ENCODE data around the gene SGSM2.
A peak's percentile ranks its signal among the peaks of the same experiment; 100 is the strongest.
"Not testable (repeated sequence)": the region's sequence is repeated elsewhere in the genome, so short reads cannot be mapped to it uniquely, and the experiment has no call there.

The SGSM2 gene

GRCh38 chr17:2336852-2337543 is at the start of gene SGSM2:
TSS of gene SGSM2 (plus strand) at chr17:2337501. CDS start at chr17:2337689, 188 bp downstream.
- peak; percentile 68 for DNase-seq

GRCh38 chr17:2289878-2290478 is 47.3 kb upstream of the SGSM2 start:
- no peak for DNase-seq

GRCh38 chr17:2292100-2292499 is 45.2 kb upstream of the SGSM2 start:
- no peak for DNase-seq

GRCh38 chr17:2295575-2295974 is 41.7 kb upstream of the SGSM2 start:
- DNase-seq = no peak

GRCh38 chr17:2297023-2297422 is 40.3 kb upstream of the SGSM2 start:
- DNase-seq = no peak

- DNase-seq = no peak
Measured at GRCh38 chr17:2299136-2299535, 38.2 kb upstream of the SGSM2 start.

GRCh38 chr17:2299756-2300155 is 37.5 kb upstream of the SGSM2 start:
- no peak for DNase-seq

GRCh38 chr17:2302778-2303203 is 34.5 kb upstream of the SGSM2 start:
- DNase-seq = no peak

- peak; percentile 95 for DNase-seq
Measured at GRCh38 chr17:2303204-2304188, 33.8 kb upstream of the SGSM2 start, which contains the start of the genes SMG6 and SRR. TSS of gene SMG6 (minus strand) at chr17:2303785. CDS start at chr17:2303720, 65 bp downstream. TSS of gene SRR (plus strand) at chr17:2303950. CDS start at chr17:2315561, 11,611 bp downstream.

- DNase-seq = no peak
Measured at GRCh38 chr17:2304931-2305330, 32.4 kb upstream of the SGSM2 start.

- no peak for DNase-seq
Measured at GRCh38 chr17:2309338-2310154, 27.8 kb upstream of the SGSM2 start.

GRCh38 chr17:2312736-2313135 is 24.6 kb upstream of the SGSM2 start:
- DNase-seq = no peak

GRCh38 chr17:2316916-2317205 is 20.4 kb upstream of the SGSM2 start:
- not testable (repeated sequence) for DNase-seq

- no peak for DNase-seq
Measured at GRCh38 chr17:2317796-2318195, 19.5 kb upstream of the SGSM2 start.

- DNase-seq = no peak
Measured at GRCh38 chr17:2319051-2319450, 18.2 kb upstream of the SGSM2 start.

- DNase-seq = no peak
Measured at GRCh38 chr17:2321399-2321798, 15.9 kb upstream of the SGSM2 start.

- DNase-seq = no peak
Measured at GRCh38 chr17:2323629-2324314, 13.5 kb upstream of the SGSM2 start.

- DNase-seq = no peak
Measured at GRCh38 chr17:2331303-2331702, 6.0 kb upstream of the SGSM2 start.

- DNase-seq = no peak
Measured at GRCh38 chr17:2335726-2336214, 1.5 kb upstream of the SGSM2 start.

GRCh38 chr17:2336215-2336851 is 968 bp upstream of the SGSM2 start, which contains the start of gene TSR1:
TSS of gene TSR1 (minus strand) at chr17:2336457. CDS start at chr17:2336427, 30 bp downstream.
- peak; percentile 86 for DNase-seq

Measured in activated gamma-delta T cell treated with Interleukin-2 at 50 U/mL for 16 hours (primary cell).